ENCODE results near the gene LBP.

LBP gene

DNA sequence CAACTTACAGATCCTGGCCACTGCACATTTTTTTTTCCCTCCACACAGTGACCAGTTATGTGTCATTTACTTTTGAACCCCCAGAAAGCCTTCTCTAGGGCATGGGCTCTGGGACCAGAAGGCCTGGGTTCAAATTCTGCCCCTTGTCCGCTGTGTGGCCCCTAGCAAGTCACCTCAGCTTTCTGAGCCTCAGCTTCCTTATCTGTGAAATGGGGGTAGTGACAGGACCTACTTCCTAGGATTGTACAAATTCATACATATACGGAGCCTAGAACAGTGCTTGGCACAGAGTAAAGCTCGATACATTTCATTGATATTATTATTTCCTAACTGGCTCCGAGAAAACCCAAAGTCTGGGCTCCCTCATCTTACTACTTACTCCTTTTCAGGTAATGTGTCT lies 40.7 kb upstream of the LBP start:
- Histone ChIP-seq H3K9me3 (ENCODE audit: low read length) (no peaks in the 10 kb centered on the region), H3K36me3 (ENCODE audit: insufficient read depth, low read length) (no peaks in the 10 kb centered on the region), H3K4me2 (ENCODE audit: low read length) (no peak overlapping the region), H3F3A (ENCODE audit: insufficient read depth, low read length) (no peaks in the 10 kb centered on the region), H3K9me2 (ENCODE audit: low read depth, low read length) (no peaks in the 10 kb centered on the region), H4K20me1 (ENCODE audit: insufficient read depth, low read length) (no peaks in the 10 kb centered on the region), H3K4me3 (ENCODE audit: low read depth, low read length, poor library complexity, severe bottlenecking) (no peak overlapping the region), H3K27me3 (ENCODE audit: insufficient read depth, low read length) (no peaks in the 10 kb centered on the region), H3K79me2 (ENCODE audit: insufficient read depth, low read length) (no peaks in the 10 kb centered on the region), H3K9ac (ENCODE audit: low read length) (no peak overlapping the region), H3K4me1 (ENCODE audit: insufficient read depth, low read length, severe bottlenecking) (no peaks in the 10 kb centered on the region), H2AFZ (ENCODE audit: low read length) (no peak overlapping the region), H3K27ac (ENCODE audit: low read depth, low read length, poor library complexity, severe bottlenecking) (no peak overlapping the region)
- no peak for TF ChIP-seq EZH2 (IDR thresholded peaks at IDR 0.05; ENCODE audit: borderline replicate concordance, low read length)
- TF ChIP-seq, protein P1, sequence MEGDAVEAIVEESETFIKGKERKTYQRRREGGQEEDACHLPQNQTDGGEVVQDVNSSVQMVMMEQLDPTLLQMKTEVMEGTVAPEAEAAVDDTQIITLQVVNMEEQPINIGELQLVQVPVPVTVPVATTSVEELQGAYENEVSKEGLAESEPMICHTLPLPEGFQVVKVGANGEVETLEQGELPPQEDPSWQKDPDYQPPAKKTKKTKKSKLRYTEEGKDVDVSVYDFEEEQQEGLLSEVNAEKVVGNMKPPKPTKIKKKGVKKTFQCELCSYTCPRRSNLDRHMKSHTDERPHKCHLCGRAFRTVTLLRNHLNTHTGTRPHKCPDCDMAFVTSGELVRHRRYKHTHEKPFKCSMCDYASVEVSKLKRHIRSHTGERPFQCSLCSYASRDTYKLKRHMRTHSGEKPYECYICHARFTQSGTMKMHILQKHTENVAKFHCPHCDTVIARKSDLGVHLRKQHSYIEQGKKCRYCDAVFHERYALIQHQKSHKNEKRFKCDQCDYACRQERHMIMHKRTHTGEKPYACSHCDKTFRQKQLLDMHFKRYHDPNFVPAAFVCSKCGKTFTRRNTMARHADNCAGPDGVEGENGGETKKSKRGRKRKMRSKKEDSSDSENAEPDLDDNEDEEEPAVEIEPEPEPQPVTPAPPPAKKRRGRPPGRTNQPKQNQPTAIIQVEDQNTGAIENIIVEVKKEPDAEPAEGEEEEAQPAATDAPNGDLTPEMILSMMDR (IDR thresholded peaks at IDR 0.05; ENCODE audit: low read length) = no peak

DNA sequence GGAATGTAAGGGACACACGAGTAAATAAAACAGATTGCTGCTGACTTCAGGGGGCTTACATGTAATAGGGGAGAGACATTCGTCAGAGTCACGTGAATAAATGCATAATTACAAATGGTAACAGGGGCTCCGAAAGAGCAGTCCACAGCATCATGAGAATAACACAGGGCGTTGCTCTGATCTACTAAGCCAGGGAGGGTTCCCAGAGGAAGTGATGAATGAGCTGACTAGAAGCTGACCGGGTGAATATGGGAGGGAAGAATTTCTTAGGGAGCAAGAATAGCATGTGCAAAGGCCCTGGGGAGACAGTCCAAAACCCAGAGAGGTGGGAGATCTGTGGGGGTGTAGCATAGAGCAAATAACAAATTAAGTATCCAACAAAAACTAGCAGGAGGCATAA lies 39.9 kb upstream of the LBP start:
- no peak for TF ChIP-seq EZH2 (IDR thresholded peaks at IDR 0.05; ENCODE audit: borderline replicate concordance, low read length)
- TF ChIP-seq, protein P1 (IDR thresholded peaks at IDR 0.05; ENCODE audit: low read length) = no peak
- no peak overlapping the region for H3K27ac ChIP-seq (ENCODE audit: low read depth, low read length, poor library complexity, severe bottlenecking)

DNA sequence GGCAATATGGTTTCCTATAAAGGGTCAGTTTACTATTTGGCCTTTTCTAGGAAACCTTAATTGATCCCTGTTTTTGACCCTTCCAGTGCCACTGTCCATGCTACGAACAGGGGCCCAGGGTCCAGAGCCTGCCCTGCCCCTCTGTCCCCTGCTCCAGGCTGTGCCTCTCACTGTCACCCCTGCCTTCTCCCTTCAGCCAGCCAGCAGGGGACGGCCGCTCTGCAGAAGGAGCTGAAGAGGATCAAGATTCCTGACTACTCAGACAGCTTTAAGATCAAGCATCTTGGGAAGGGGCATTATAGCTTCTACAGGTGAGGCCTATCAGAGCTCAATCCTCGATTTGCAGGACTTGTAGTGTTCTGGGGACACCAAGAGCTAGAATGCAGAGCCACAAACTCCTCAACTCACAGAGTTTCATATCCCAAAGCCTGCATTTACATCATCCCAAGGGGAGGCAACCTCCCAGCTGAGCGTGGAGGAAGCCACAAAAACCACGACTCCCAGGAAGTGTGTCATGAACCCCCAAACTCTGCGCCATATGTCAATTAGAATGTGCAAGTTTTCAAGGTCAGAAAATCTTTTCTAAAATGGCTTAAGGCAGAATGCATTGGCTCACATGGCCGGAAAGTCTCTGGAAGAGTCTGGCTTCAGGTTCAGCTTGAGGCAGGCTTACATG lies 38.8 kb upstream of the LBP start:
- Histone ChIP-seq H3F3A (ENCODE audit: insufficient read depth, low read length) (no peaks in the 10 kb centered on the region), H3K4me2 (ENCODE audit: low read length) (no peak overlapping the region), H3K9me2 (ENCODE audit: low read depth, low read length) (no peaks in the 10 kb centered on the region), H3K4me1 (ENCODE audit: insufficient read depth, low read length, severe bottlenecking) (no peaks in the 10 kb centered on the region), H2AFZ (ENCODE audit: low read length) (no peak overlapping the region), H3K9ac (ENCODE audit: low read length) (no peak overlapping the region), H3K27ac (ENCODE audit: low read depth, low read length, poor library complexity, severe bottlenecking) (no peak overlapping the region), H3K9me3 (ENCODE audit: low read length) (no peaks in the 10 kb centered on the region), H4K20me1 (ENCODE audit: insufficient read depth, low read length) (no peaks in the 10 kb centered on the region), H3K4me3 (ENCODE audit: low read depth, low read length, poor library complexity, severe bottlenecking) (no peak overlapping the region), H3K27me3 (ENCODE audit: insufficient read depth, low read length) (no peaks in the 10 kb centered on the region), H3K36me3 (ENCODE audit: insufficient read depth, low read length) (no peaks in the 10 kb centered on the region), H3K79me2 (ENCODE audit: insufficient read depth, low read length) (no peaks in the 10 kb centered on the region)
- TF ChIP-seq, protein P1 (IDR thresholded peaks at IDR 0.05; ENCODE audit: low read length) = no peak
- no peak for TF ChIP-seq EZH2 (IDR thresholded peaks at IDR 0.05; ENCODE audit: borderline replicate concordance, low read length)

More for the DNA sequence above, 39.9 kb upstream of the LBP start:
- H3K4me2 ChIP-seq (ENCODE audit: low read length) = no peak overlapping the region
- no peaks in the 10 kb centered on the region for H4K20me1 ChIP-seq (ENCODE audit: insufficient read depth, low read length)
- H3F3A ChIP-seq (ENCODE audit: insufficient read depth, low read length) = no peaks in the 10 kb centered on the region
- H3K9me2 ChIP-seq (ENCODE audit: low read depth, low read length) = no peaks in the 10 kb centered on the region
- H3K9ac ChIP-seq (ENCODE audit: low read length) = no peak overlapping the region
- H3K4me3 ChIP-seq (ENCODE audit: low read depth, low read length, poor library complexity, severe bottlenecking) = no peak overlapping the region
- no peak overlapping the region for H2AFZ ChIP-seq (ENCODE audit: low read length)
- no peaks in the 10 kb centered on the region for H3K27me3 ChIP-seq (ENCODE audit: insufficient read depth, low read length)
- no peaks in the 10 kb centered on the region for H3K36me3 ChIP-seq (ENCODE audit: insufficient read depth, low read length)
- H3K79me2 ChIP-seq (ENCODE audit: insufficient read depth, low read length) = no peaks in the 10 kb centered on the region
- no peaks in the 10 kb centered on the region for H3K9me3 ChIP-seq (ENCODE audit: low read length)
- no peaks in the 10 kb centered on the region for H3K4me1 ChIP-seq (ENCODE audit: insufficient read depth, low read length, severe bottlenecking)

Measured in OCI-LY1 (cell line).